Esophagus mucosa (tissue), 1 donor: ENCODE data around the gene PIEZO1. TPM values are rescaled to one million over a fixed set of nuclear protein-coding genes. Genes with fewer than 3 reads are reported as not detected.

Experiments used
- ATAC-seq: fragments of 200-7000 bp; cut with Tn5 transposase; one replicate; pipeline ENCODE4 v1.9.1; 2020
- total RNA-seq: library from RNA; stranded (reverse); gene quantifications from one replicate; pipeline ENCODE4 v1.2.4, GENCODE V29; 2023
- donor health status: DM: yes; HTN: yes; CAD: no.

The PIEZO1 gene
- total RNA-seq, 1 donor from 2014 or later, result 64.7 TPM

DNA sequence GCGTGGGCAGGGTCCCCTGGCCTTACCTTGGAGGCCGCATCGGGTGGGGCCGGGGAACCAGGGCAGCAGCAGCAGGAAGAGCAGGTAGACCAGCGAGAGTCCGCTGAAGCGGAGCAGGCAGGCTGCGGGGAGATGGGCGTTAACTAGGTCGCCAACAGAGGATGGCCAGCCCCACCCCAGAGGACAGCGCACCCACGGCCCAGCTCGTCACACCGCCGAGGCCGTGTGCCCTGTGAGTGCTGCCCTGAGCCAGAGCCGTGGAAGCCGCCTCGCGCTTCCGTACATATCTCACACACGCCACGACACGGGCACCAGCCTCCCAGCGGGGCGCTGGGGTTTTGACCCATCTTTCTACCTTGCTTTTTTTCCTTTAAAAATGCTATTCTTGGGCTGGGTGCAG is 35.7 kb downstream of the PIEZO1 start:
- ATAC-seq, result no peak

GRCh38 chr16:88748364-88748763 is 36.7 kb downstream of the PIEZO1 start:
- no peak for ATAC-seq

GRCh38 chr16:88747588-88748301 is 37.3 kb downstream of the PIEZO1 start:
- peak; percentile 35 for ATAC-seq

- ATAC-seq, result no peak
Measured at GRCh38 chr16:88746506-88746905, 38.5 kb downstream of the PIEZO1 start.

DNA sequence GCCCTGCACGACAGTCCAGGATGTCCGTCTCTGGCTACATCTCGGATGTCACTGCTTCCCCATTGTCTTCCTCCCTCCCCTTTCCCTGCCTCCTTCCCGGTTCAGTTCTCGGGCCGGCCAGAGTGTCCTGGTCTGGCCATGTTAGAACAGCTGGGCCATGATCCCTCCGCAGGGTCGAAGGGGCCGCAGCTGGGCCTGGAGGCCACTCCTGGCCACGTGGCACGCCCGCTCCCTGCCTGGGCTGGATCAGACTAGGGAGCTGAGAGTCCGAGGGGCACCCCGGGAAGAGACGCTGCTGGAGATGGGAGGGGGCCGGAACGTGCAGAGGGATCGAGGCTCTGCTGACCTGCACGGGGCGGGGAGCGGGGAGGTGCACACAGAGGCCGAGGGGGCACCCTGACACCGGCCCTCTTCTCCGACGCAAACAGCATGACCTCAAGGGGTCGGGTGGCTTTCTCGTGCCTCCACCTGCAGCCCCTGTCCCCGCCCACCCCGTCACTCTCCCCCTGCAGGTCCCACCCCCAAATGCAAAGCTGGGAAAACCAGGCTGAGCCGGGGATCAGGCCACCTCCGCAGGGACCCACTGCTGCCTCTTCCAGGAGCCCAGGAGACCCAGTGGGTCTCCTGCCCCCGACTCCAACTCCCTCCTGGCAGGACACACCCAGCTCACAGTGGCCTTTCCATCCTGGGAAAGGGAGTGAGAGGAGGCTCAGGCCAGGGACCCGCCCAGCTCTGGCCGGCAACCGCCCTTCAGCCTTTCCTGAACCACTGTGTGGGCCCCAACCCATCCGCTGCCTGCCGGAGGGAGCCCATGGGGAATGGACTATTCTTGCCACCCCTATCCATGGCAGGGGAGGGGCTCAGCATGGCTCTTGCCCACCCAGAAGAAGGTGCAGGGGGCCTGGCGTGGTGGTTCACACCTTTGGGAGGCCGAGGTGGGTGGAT is 40.2 kb downstream of the PIEZO1 start:
- no peak for ATAC-seq

DNA sequence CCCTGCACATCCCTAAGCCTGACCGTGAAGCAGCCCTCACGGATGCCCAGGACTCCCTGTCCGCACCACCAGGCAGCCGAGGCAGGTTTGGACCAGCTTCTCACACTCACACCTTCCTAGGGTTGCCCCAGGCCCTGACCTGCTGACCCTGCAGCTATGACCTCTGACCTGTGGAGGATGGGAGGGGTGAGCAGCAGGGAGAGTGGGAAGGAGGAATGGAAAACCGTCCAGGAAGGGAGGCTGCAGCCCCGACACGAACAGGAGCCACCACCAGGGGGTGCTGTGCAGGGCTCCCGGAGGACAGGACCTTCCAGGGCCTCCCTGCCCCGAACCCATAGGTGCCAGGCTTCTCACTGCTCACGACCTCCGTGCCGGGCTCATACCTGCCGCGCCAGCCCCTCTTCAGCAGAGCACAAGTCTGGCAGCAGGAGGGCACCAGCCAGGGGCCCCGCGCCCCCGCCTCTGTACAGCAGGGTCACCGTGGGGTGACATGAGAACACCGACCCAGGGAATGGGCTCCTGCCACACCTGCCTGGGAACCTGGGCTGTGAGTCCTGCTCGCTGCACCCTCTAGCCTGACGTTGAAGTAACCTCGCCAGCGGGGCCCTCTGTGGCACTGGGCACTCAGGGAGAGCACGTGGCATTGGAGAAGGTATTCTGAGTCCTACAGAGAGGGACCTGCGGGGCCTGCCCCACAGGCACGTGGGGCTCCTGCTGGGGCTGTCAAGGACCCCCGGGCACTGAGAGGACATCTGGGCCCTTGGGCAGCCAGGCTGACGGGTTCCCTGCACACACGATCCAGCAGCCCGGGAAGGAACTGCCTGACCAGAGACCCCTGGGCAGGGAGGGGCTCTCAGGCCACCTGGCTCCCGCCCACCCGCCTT is 41.1 kb downstream of the PIEZO1 start:
- ATAC-seq, result peak; percentile 45

GRCh38 chr16:88742896-88743605 is 42.0 kb downstream of the PIEZO1 start:
- ATAC-seq, result no peak

GRCh38 chr16:88741368-88741767 is 43.7 kb downstream of the PIEZO1 start:
- ATAC-seq, result no peak

GRCh38 chr16:88740727-88741055 is 44.3 kb downstream of the PIEZO1 start:
- ATAC-seq, result no peak

GRCh38 chr16:88739977-88740726 is 44.9 kb downstream of the PIEZO1 start:
- no peak for ATAC-seq

DNA sequence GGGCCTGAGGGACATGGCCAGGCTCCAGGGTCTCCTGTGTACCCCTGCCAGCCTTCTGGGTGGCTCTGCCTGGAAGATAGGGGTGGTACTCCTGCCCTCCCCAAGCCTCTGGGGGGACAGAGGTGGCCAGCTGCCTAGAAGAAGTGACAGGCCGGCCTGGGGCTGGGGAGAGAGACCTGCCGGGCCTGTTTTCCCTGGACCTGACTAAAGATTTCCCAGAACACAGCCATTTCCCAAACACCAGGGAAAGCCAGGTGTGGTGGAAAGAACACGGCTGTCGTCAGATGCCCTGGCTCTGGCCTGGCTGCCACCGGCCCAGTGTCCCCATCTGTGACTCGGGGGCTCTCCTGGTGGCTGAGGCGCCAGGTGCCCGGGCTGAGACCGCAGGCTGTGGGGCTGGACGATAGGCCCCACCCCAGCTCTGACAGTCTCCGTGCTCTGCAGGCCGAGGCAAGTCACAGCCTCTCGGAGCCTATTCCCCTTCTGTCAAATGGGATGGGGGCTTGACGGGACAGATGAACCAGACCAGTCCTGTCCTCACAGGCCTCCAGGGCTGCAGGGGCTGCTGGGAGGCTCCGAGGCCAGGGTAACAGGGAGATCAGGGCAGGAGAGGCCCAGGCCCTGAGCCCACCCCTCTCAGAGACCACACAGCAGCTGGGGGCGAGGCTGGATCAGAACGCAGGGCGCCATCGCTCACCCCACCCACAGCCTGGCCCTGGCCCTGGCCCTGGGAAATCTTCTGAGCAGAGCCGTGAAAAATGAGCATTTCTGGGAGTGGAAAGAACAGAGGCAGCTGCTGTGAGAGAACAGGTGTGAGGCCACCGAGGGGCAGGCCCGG is 45.7 kb downstream of the PIEZO1 start:
- peak; percentile 19 for ATAC-seq

GRCh38 chr16:88738151-88739084 is 46.6 kb downstream of the PIEZO1 start:
- ATAC-seq, result peak; percentile 1

- ATAC-seq, result peak; percentile 79
Measured at GRCh38 chr16:88737298-88738150, 47.5 kb downstream of the PIEZO1 start.

- no peak for ATAC-seq
Measured at GRCh38 chr16:88736496-88736895, 48.5 kb downstream of the PIEZO1 start.

DNA sequence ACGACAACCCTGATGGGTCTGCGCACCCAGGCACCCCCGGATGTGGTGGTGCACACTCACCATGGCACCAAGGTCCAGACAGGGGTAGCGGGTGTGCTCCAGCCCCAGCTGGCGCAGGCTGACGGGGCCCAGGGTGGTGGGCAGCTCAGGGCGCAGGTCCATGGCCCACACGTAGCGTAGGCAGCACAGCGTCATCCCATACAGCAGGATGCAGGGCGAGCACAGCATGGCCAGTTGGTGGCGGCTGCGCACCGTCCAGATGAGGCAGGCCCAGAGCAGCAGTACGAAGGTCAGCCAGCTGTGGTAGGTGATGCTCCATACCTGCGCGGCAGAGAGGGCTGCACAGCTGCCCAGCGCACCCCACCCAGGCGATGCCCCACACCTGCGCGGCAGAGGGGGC is 48.9 kb downstream of the PIEZO1 start:
- ATAC-seq, result no peak

DNA sequence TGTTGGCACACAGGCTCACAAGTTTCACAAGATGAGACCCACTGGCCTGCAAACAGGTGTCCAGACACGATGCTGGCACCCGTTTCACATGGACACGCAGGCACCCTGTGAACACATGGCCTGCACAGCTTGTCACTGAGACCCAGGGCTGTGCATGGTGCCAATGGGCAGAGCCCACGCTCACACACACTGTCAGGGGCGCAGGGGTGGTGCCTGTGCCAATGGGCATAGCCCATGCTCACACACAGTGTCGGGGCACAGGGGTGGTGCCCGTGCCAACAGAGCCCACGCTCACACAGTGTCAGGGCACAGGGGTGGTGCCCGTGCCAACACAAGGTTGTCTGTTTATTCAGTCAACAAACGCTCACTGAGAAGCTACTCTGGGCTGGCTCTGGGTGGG is 49.4 kb downstream of the PIEZO1 start:
- no peak for ATAC-seq

GRCh38 chr16:88735121-88735520 is 49.9 kb downstream of the PIEZO1 start:
- no peak for ATAC-seq

- no peak for ATAC-seq
Measured at GRCh38 chr16:88734361-88734728, 50.7 kb downstream of the PIEZO1 start.
